IPS DF 6.9 (cell line): ENCODE results near the gene SYT13.

ENCODE experiments used
- DNase-seq: peaks from one replicate; pipeline ENCODE4 v3.0.0-alpha.2; 2013; ENCODE audit warnings: low read depth, low spot score
- H3K27ac ChIP-seq: one replicate; pipeline ENCODE4 v1.5.1; 2013; ENCODE audit warnings: low read length, control low read depth
- H3K27me3 ChIP-seq: 2 replicates; pipeline ENCODE4 v1.6.1; 2013; ENCODE audit warnings: mild to moderate bottlenecking, low read length; ENCODE audit not compliant: control insufficient read depth, insufficient read depth
- H3K36me3 ChIP-seq: 2 replicates; pipeline ENCODE4 v1.6.1; 2013; ENCODE audit warnings: low read length; ENCODE audit not compliant: control insufficient read depth, insufficient read depth
- H3K4me1 ChIP-seq: 2 replicates; pipeline ENCODE4 v1.6.1; 2013; ENCODE audit warnings: low read length; ENCODE audit not compliant: control insufficient read depth, insufficient read depth
- H3K4me3 ChIP-seq: 2 replicates; pipeline ENCODE4 v1.5.1; 2013; ENCODE audit warnings: mild to moderate bottlenecking, low read length
- H3K9me3 ChIP-seq: 2 replicates; pipeline ENCODE4 v1.6.1; 2013; ENCODE audit warnings: low read length, inconsistent platforms; ENCODE audit not compliant: control insufficient read depth, insufficient read depth
- WGBS: extraction: QIAGEN DNeasy Blood & Tissue Kit; methylation state at CpG from one replicate; pipeline ENCODE4 v1.1.7; 2013; ENCODE audit warnings: mixed read lengths, missing lambda C conversion rate; ENCODE audit not compliant: insufficient read length, insufficient coverage; 5-methylcytosine and 5-hydroxymethylcytosine counted together

SYT13 gene, protein sequence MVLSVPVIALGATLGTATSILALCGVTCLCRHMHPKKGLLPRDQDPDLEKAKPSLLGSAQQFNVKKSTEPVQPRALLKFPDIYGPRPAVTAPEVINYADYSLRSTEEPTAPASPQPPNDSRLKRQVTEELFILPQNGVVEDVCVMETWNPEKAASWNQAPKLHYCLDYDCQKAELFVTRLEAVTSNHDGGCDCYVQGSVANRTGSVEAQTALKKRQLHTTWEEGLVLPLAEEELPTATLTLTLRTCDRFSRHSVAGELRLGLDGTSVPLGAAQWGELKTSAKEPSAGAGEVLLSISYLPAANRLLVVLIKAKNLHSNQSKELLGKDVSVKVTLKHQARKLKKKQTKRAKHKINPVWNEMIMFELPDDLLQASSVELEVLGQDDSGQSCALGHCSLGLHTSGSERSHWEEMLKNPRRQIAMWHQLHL

DNA sequence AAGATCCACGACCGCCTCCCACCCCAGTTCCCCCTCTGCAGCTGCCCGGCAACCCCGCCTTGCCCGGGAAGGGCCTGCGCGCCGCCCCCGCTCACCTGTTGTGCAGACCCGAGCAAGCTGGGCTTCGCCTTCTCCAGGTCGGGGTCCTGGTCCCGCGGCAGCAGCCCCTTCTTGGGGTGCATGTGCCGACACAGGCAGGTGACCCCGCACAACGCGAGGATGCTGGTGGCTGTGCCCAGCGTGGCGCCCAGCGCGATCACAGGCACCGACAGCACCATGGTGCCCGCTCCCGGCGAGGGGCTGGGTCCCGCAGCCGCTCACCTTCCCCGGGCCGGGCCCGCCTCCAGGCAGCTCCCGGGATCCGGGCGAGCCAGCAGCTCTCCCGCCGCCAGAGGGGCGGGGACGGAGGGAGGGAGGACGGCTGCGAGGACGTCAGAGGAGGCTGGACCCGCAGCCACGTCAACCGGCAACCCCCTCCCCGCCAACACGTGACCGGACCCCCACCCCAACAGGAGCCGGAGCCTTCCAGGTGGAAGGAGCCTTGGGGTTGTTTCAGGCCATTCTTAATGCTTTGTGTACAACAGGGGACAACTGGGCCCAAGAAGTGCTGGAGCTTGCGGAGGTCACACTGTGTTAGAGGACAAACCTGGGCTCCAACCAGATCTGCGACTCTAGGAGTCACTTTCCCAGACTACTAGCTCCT, at the start of gene SYT13:
Gene SYT13, minus strand, starts transcription at position 412 of the 703 bp plus-strand sequence. Its CDS starts 134 bp downstream, at position 278.
- no CpG with 5 or more reads among the region's 50 CpGs for WGBS
- H3K27me3 ChIP-seq, result peaks cover 5% of the 10 kb centered on the region; the same call in 1 of the 2 replicates
- H3K4me3 ChIP-seq, result peak within 1 kb of the TSS; percentile 80
- H3K27ac ChIP-seq, result no peak within 1 kb of the TSS
- H3K36me3 ChIP-seq, result no peaks in the 10 kb centered on the region; the same call in 1 of the 2 replicates
- peak; percentile 63 for DNase-seq
- no peaks in the 10 kb centered on the region; the same call in 1 of the 2 replicates for H3K4me1 ChIP-seq
- no peaks in the 10 kb centered on the region for H3K9me3 ChIP-seq

DNA sequence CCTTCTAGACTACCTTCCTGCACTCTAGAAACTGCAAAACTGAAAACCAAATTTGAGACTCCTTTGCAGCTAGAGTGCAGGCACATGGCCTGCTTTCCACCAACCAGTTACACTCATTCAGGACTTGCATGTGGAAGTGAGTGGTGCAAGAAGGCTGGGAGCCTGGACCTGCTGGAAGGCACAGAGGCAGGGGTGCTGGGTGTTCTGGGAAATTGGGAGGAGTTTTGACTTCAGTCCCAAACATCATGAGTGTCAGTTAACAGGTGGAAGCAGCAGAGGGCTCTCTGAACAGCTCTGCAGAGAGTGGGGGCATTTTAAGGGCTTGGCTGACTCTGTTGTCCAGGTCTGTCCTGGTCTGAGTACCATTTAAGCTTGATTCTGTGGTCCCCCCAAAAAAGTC, 49.3 kb upstream of the SYT13 start:
- H3K9me3 ChIP-seq, result no peaks in the 10 kb centered on the region
- peaks cover 3% of the 10 kb centered on the region; the same call in 1 of the 2 replicates for H3K27me3 ChIP-seq
- no peak overlapping the region for H3K4me3 ChIP-seq
- DNase-seq, result no peak
- H3K4me1 ChIP-seq, result no peaks in the 10 kb centered on the region
- H3K36me3 ChIP-seq, result no peaks in the 10 kb centered on the region
- H3K27ac ChIP-seq, result no peak overlapping the region

DNA sequence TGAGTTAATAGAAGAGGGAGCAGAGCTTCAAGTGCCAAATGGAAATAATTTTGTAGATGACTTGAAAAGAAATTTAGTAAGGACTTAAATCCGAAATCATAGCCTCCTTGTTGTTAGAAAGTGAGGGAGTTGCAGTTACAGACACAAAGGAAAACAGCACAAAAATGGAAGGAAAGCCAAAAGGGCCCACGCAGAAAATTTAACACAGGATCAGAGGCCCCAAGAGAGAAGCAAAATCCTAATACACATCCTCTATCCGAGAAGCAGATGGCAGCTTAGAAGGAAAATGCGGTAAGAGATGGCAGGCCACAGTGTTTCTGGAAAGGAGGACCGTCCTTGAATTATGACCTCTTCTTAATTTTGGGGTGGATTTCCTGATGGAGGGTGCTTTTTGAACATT, 48.7 kb upstream of the SYT13 start:
- no peak for DNase-seq
- H3K27ac ChIP-seq, result no peak overlapping the region
- no peaks in the 10 kb centered on the region for H3K9me3 ChIP-seq
- H3K4me3 ChIP-seq, result no peak overlapping the region
- no peaks in the 10 kb centered on the region for H3K36me3 ChIP-seq
- H3K4me1 ChIP-seq, result no peaks in the 10 kb centered on the region
- H3K27me3 ChIP-seq, result peaks cover 3% of the 10 kb centered on the region; the same call in 1 of the 2 replicates
- no CpG with 5 or more reads among the region's 5 CpGs for WGBS

DNA sequence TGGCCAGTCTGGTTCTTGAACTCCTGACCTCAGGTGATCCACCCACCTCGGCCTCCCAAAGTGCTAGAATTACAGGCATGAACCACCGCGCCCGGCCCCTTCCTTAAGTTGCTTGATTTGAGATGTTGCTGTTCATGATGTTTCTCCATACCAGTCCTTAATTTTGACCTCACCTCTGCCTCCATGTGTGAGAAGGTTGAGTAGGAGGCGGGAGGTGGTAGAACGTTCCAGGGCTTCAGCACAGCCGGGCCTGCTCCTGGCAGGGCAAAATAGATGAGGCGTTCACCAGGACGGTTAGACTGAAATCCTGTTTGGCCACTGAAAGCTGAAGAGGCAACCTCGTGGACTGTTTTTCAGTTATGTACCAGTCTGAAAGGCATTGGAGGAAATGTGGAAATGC, 48.3 kb upstream of the SYT13 start:
- no peak for DNase-seq
- no peaks in the 10 kb centered on the region for H3K9me3 ChIP-seq

DNA sequence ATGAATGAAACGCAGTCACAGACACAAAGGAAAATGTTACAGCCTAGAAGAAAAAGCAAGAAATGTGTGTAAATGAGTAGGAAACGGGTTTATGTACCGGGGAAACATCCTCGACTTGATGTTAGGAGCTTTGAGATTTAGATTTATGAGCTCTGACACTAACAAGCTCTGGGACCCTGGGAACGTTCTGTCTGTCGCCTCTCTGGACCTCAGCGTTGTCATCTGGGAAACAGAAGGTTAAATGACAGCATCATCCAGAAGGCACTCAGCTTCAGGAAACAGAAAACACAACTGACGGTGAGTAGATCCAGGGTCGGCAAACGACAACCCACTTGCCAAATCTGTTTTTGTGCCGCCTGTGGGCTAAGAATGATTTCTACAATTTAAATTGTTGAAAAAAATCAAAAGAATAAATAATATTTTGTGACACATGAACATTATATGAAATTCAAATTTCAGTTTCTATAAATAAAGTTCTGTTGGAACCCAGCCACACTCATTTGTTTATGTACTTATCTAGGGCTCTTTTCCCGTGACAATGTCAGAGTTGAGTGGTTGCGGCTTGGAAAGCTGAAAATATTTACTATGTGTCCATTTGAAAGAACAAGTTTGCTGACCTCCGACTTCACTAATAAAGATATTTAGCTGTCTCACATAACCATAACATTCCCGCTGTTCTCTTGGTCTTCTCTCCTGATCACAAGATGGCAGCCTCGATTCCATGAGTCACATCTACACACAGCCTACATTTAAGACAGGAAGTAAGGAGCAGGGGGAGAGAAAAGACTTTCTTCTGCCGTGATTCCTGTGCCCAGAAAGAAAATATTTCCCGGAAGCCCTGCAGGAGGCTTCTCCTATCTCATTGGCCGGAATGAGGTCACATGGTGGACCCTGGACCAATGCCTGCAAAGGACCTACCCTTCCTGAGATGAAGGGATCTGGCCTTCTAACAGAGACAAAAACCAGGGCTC, 47.1 kb upstream of the SYT13 start:
- DNase-seq, result no peak
- WGBS, result no CpG with 5 or more reads among the region's 19 CpGs
- Histone ChIP-seq H3K9me3 (no peaks in the 10 kb centered on the region), H3K36me3 (no peaks in the 10 kb centered on the region), H3K27me3 (peaks cover 3% of the 10 kb centered on the region; the same call in 1 of the 2 replicates), H3K4me3 (no peak overlapping the region), H3K4me1 (no peaks in the 10 kb centered on the region), H3K27ac (no peak overlapping the region)

More for the DNA sequence above, 48.3 kb upstream of the SYT13 start:
- Histone ChIP-seq H3K36me3 (no peaks in the 10 kb centered on the region), H3K27ac (no peak overlapping the region), H3K4me3 (no peak overlapping the region), H3K4me1 (no peaks in the 10 kb centered on the region), H3K27me3 (peaks cover 3% of the 10 kb centered on the region; the same call in 1 of the 2 replicates)
- WGBS, result no CpG with 5 or more reads among the region's 10 CpGs

DNA sequence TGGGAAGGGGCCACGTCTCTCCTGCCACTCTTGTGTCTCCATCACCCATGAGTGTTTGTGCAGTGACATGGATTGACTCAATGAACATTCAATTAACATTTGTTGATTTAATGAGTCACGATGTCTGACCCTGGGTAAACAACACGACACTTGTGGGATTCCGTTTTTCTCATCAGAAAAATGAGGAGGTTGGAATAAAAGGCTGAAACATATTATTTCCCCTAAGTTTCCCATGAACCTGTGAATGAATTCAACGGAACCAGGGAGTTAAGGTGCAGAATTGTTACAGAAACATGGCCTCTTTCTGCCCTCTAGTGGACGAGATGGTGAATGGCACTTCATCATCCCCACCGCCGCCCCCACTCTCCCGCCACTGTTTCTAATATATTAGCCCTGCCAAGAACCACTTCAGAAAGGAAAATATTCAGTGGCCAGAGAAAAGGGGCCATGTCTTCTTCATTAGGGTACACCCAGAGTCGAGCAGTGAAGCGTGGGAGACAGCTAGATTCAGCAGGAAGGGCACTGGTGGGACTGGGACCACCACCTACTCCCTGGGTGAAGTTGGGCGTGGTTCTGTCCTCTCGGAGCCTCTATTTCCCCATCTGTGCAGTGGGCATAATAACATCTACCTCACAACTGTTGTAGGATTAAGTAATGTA, 46.3 kb upstream of the SYT13 start:
- no peaks in the 10 kb centered on the region for H3K9me3 ChIP-seq
- no peak for DNase-seq
- H3K27me3 ChIP-seq, result peaks cover 3% of the 10 kb centered on the region; the same call in 1 of the 2 replicates
- H3K4me3 ChIP-seq, result no peak overlapping the region
- no peaks in the 10 kb centered on the region for H3K4me1 ChIP-seq
- no CpG with 5 or more reads among the region's 13 CpGs for WGBS
- H3K27ac ChIP-seq, result no peak overlapping the region
- H3K36me3 ChIP-seq, result no peaks in the 10 kb centered on the region

DNA sequence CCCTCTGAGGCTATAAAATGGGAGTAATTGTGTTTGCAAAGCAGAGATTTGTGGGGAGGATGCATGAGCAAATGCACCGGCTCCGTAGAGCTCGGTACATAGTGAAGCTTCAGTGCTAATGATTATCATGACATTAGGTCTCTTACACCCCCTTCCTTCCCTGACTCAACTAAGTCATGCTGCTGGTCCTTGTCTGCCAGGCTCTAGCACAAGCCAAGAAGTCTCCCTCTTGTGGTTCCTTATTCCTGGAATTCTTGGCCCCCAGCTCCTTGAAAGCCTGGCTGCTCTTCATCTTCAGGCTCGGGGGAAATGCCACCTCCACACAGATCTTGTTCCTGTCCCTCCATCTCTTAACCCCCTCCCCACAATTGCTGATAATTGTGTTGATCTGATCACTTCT, 45.7 kb upstream of the SYT13 start:
- no peaks in the 10 kb centered on the region for H3K4me1 ChIP-seq
- peaks cover 3% of the 10 kb centered on the region; the same call in 1 of the 2 replicates for H3K27me3 ChIP-seq
- no peak overlapping the region for H3K4me3 ChIP-seq
- no peak overlapping the region for H3K27ac ChIP-seq
- H3K36me3 ChIP-seq, result no peaks in the 10 kb centered on the region
- H3K9me3 ChIP-seq, result no peaks in the 10 kb centered on the region
- no CpG with 5 or more reads among the region's 4 CpGs for WGBS
- no peak for DNase-seq

DNA sequence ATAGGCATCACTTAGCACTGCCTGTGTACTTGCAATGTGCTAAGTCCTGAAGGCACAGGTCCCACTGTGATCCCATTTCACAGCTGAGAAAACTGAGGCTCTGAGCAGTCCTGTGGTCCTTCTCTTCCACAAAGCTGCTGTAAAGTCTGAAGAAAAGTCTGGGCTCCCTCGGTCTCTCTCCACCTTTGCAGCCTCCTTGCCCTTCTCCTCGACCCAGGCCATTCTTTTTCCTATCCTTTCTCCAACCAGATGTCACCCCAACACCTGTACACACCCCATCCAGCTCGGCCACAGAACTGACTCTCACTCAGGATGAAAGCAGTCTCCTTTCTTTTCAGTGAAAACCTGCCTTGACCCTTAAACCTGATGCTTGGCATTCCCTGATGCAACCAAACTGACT, 42.6 kb upstream of the SYT13 start:
- H3K27me3 ChIP-seq, result peaks cover 3% of the 10 kb centered on the region; the same call in 1 of the 2 replicates
- no peak overlapping the region for H3K27ac ChIP-seq
- H3K36me3 ChIP-seq, result no peaks in the 10 kb centered on the region
- H3K4me1 ChIP-seq, result no peaks in the 10 kb centered on the region
- no peak for DNase-seq
- no peak overlapping the region for H3K4me3 ChIP-seq
- no peaks in the 10 kb centered on the region for H3K9me3 ChIP-seq
- no CpG with 5 or more reads among the region's 3 CpGs for WGBS

DNA sequence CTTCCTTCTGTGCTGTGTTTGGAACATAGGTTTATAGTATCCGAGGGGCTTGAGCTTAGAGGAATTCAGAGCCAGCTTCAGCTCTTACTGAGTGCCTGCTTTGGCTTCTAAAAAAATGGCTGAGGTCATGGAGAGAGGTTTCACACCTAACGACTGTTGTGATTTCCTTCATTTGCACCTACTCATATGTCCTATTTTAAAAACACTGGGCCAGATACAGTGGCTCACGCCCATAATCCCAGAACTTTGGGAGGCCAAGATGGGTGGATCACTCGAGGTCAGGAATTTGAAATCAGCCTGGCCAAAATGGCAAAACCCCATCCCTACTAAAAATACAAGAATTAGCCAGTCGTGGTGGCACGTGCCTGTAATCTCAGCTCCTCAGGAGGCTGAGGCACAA, 38.3 kb upstream of the SYT13 start:
- DNase-seq, result no peak
- no CpG with 5 or more reads among the region's 6 CpGs for WGBS
- Histone ChIP-seq H3K27ac (no peak overlapping the region), H3K4me3 (no peak overlapping the region), H3K9me3 (no peaks in the 10 kb centered on the region), H3K4me1 (no peaks in the 10 kb centered on the region), H3K27me3 (no peaks in the 10 kb centered on the region), H3K36me3 (no peaks in the 10 kb centered on the region)
